K562 (cell line): Measurements from ENCODE around the gene INPP4B. TPM values are rescaled to one million over a fixed set of nuclear protein-coding genes. Genes with fewer than 3 reads are reported as not detected.

Source experiments
- ATAC-seq: fragments of 200-7000 bp; cut with Tn5 transposase; 3 replicates; pipeline ENCODE4 v1.9.1; 2020; ENCODE audit warnings: moderate library complexity
- BruUV-seq: library from RNA; stranded (reverse); fragments of 400-500 nt; replicated peaks from 2 replicates; lab custom pipeline; 2021; lab: Mats Ljungman, UMichigan
- CTCF ChIA-PET: fragments of 300-600 bp; formaldehyde crosslinking; extraction: SDS; loops from one replicate; lab custom pipeline; 2021; ENCODE audit warnings: low intra/inter-chr PET ratio; lab: Yijun Ruan, JAX
- POLR2A ChIA-PET: fragments of 300-600, 350-650 bp; sonication (Branson Sonifier 250); formaldehyde crosslinking; extraction: SDS; loops from one replicate; lab custom pipeline; 2021; ENCODE audit warnings: antibody characterized with exemption, inconsistent platforms; lab: Yijun Ruan, JAX
- DNase-seq, 4 experiments: peaks; one replicate each; pipeline versions ENCODE4 v3.0.0 to v3.0.0-alpha.2; 2011 to 2018; ENCODE audit warnings: low spot score in 3 of 4, mixed read lengths in 3 of 4; ENCODE audit errors: extremely low read depth in 1 of 4
- FAIRE-seq: peaks from 2 replicates; lab custom pipeline; 2011; peaks lifted over from hg19 to GRCh38; lab: Jason Lieb, UNC
- H2AFZ ChIP-seq: 2 replicates; pipeline ENCODE4 v1.6.0; 2011; ENCODE audit warnings: low read depth, low read length, control low read depth, inconsistent platforms
- H3K27ac ChIP-seq: fragments of 200-600 bp; 3 replicates; pipeline ENCODE4 v1.8.0; 2011; ENCODE audit warnings: low read depth, mild to moderate bottlenecking, control low read depth, inconsistent platforms, low read length, moderate library complexity, mixed read lengths; ENCODE audit errors: extremely low read depth
- H3K27me3 ChIP-seq, 2 experiments: fragments of 300-600 bp in 1 of 2; 2 replicates in 1 of 2; 3 replicates in 1 of 2; pipeline versions ENCODE4 v1.6.0 to v1.8.0; 2011; ENCODE audit warnings: inconsistent platforms in 2 of 2, low read length in 2 of 2, mild to moderate bottlenecking in 1 of 2, mixed read lengths in 1 of 2, moderate library complexity in 1 of 2; ENCODE audit not compliant: control insufficient read depth in 2 of 2, insufficient read depth in 2 of 2
- H3K36me3 ChIP-seq: fragments of 300-600 bp; 3 replicates; pipeline ENCODE4 v1.8.0; 2011; ENCODE audit warnings: mild to moderate bottlenecking, low read length, inconsistent platforms; ENCODE audit not compliant: control insufficient read depth, insufficient read depth
- H3K4me1 ChIP-seq, 2 experiments: fragments of 200-600 bp in 1 of 2; replicated peaks in 1 of 2; 2 replicates in 1 of 2; 3 replicates in 1 of 2; pipeline versions ENCODE4 v1.5.1 to v1.8.0; 2011; ENCODE audit warnings: inconsistent platforms in 2 of 2, low read length in 2 of 2, mild to moderate bottlenecking in 1 of 2, mixed read lengths in 1 of 2, moderate library complexity in 1 of 2; ENCODE audit not compliant: control insufficient read depth in 2 of 2, insufficient read depth in 2 of 2
- H3K4me2 ChIP-seq: 2 replicates; pipeline ENCODE4 v1.6.1; 2011; ENCODE audit warnings: low read length, control low read depth, inconsistent platforms, mixed read lengths; ENCODE audit not compliant: insufficient read depth
- H3K4me3 ChIP-seq: fragments of 200-600 bp; sonication (generic), shearing (Covaris generic); 2 replicates; pipeline ENCODE4 v1.5.1; 2016; ENCODE audit warnings: control low read depth, inconsistent platforms
- H3K79me2 ChIP-seq: fragments of 200-600 bp; 3 replicates; pipeline ENCODE4 v1.8.0; 2011; ENCODE audit warnings: low read length, inconsistent platforms; ENCODE audit not compliant: control insufficient read depth, insufficient read depth
- H3K9ac ChIP-seq, 2 experiments: 2 replicates each; pipeline versions ENCODE4 v1.6.0 to v1.6.1; 2011; ENCODE audit warnings: low read depth in 2 of 2, low read length in 2 of 2, control low read depth in 1 of 2, inconsistent platforms in 1 of 2, mild to moderate bottlenecking in 1 of 2, mixed read lengths in 1 of 2; ENCODE audit not compliant: insufficient read depth in 1 of 2
- H3K9me1 ChIP-seq: one replicate; pipeline ENCODE4 v1.6.0; 2011; ENCODE audit warnings: inconsistent platforms, mild to moderate bottlenecking, low read length, moderate library complexity; ENCODE audit not compliant: control insufficient read depth, insufficient read depth
- H3K9me3 ChIP-seq: replicated peaks from 2 replicates; pipeline ENCODE4 v1.5.1; 2011; ENCODE audit warnings: low read depth, low read length, inconsistent platforms; ENCODE audit not compliant: control insufficient read depth, insufficient read depth
- H4K20me1 ChIP-seq: replicated peaks from 2 replicates; pipeline ENCODE4 v1.6.1; 2011; ENCODE audit warnings: low read length, inconsistent platforms, mixed read lengths; ENCODE audit not compliant: control insufficient read depth, insufficient read depth
- KHSRP ChIP-seq: fragments of 450-650 bp; IDR thresholded peaks from 2 replicates; pipeline ENCODE4 v1.6.1; 2017
- MED1 ChIP-seq: sonication (generic); formaldehyde crosslinking; IDR thresholded peaks from 2 replicates; pipeline ENCODE4 v1.8.1; 2023; ENCODE audit warnings: missing genetic modification reagents, borderline replicate concordance
- YY1 ChIP-seq, 3 experiments: IDR thresholded peaks; 2 replicates each; pipeline ENCODE4 v1.6.1; 2011; ENCODE audit warnings: low read length in 2 of 3, mild to moderate bottlenecking in 2 of 3, moderate library complexity in 2 of 3, borderline replicate concordance in 1 of 3, control low read depth in 1 of 3, low read depth in 1 of 3; ENCODE audit not compliant: insufficient read depth in 3 of 3, insufficient replicate concordance in 2 of 3, control insufficient read depth in 1 of 3, insufficient read length in 1 of 3; ENCODE audit errors: extremely low read depth in 1 of 3
- ZNF146 ChIP-seq: IDR thresholded peaks from one replicate; pipeline ENCODE4 v1.6.1; 2018; ENCODE audit warnings: missing compliant biosample characterization; ENCODE audit not compliant: unreplicated experiment
- WGBS: fragments of 100-300 bp; shearing (Covaris generic); methylation state at CpG from one replicate; pipeline ENCODE4 v1.1.6; 2016; ENCODE audit warnings: low coverage, mixed read lengths; ENCODE audit not compliant: insufficient coverage; ENCODE audit errors: missing lambda C conversion rate; 5-methylcytosine and 5-hydroxymethylcytosine counted together
- in situ Hi-C: fragments of 300-500 bp; cut with MboI; formaldehyde crosslinking; loops from 4 replicates; pipeline ENCODE4 v1.15.0; 2018; ENCODE audit warnings: inconsistent platforms, mixed read lengths
- intact Hi-C: fragments of 100-400 bp; cut with micrococcal nuclease; formaldehyde crosslinking; loops from 2 replicates; pipeline ENCODE4 v1.14.2; 2022
- polyA plus RNA-seq, 8 experiments: library from polyadenylated mRNA; depleted of rRNA in 4 of 8; stranded (reverse) in 5 of 8; unstranded in 3 of 8; fragments of >200 nt; fragmentation: Nextera tagmentation in 2 of 8; fragmentation: Illumina TruSeq in 1 of 8; extraction: Ambion mirVana in 2 of 8; extraction: Trizol in 1 of 8; gene quantifications; 2 replicates each; pipeline versions ENCODE4 v1.2.1 to v1.2.3, GENCODE V29; 2011 to 2014; ENCODE audit warnings: inconsistent platforms in 1 of 8, missing spikeins in 1 of 8
- total RNA-seq, 7 experiments: library from RNA; depleted of rRNA in 6 of 7; stranded (reverse); fragments of >200 nt in 6 of 7; fragmentation: Illumina TruSeq in 2 of 7; extraction: Trizol in 2 of 7; gene quantifications; 2 replicates each; pipeline versions ENCODE4 v1.2.1 to v1.2.3, GENCODE V29; 2011 to 2021; ENCODE audit warnings: low replicate concordance in 1 of 7
- TF ChIP-seq, protein P1 (sequence below): fragments of 450-650 bp; IDR thresholded peaks from 2 replicates; pipeline ENCODE4 v1.6.1; 2016; ENCODE audit warnings: mild to moderate bottlenecking
- TF ChIP-seq, protein P2 (sequence below): fragments of 250-450 bp; sonication (Bioruptor Pico); IDR thresholded peaks from 2 replicates; pipeline ENCODE4 v1.8.0; 2021; ENCODE audit warnings: moderate library complexity, mild to moderate bottlenecking, inconsistent platforms
- TF ChIP-seq, protein P3 (sequence below): fragments of 200-400 bp; formaldehyde crosslinking; IDR thresholded peaks from 2 replicates; pipeline ENCODE4 v1.6.1; 2017; ENCODE audit warnings: mild to moderate bottlenecking, low read depth, low read length, moderate library complexity

Gene INPP4B
- total and polyA plus RNA-seq, 9 of the 15 experiments (the other 6 are each of a cell fraction or from before 2014, with no cell fraction given), result 0.04 to 0.11 TPM; not detected in 7

DNA sequence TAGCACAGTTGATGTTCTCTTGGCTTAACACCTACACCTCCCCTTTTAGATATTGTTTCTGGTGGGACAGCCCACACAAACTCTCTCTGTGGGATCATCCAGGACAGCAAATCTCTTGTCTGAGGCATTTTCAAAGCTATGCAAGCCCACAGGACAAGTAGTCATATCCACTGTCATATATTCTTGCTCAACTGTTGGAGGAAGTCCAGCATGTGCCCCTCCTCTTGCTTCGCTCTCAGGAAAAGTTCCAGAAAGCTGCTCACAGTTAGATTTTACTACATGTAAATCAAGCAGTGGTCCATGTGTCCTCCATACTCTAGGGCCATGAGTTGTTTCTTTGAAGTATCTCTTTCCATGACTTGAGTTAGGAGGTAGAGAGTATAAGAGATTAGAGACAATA lies 260.7 kb downstream of the INPP4B start:
- no peak for ATAC-seq
- POLR2A ChIA-PET, result no interaction called here
- 0% methylated on average over 1 of the region's 1 CpG for WGBS
- no peak overlapping the region for H3K4me3 ChIP-seq
- TF ChIP-seq, protein P1, sequence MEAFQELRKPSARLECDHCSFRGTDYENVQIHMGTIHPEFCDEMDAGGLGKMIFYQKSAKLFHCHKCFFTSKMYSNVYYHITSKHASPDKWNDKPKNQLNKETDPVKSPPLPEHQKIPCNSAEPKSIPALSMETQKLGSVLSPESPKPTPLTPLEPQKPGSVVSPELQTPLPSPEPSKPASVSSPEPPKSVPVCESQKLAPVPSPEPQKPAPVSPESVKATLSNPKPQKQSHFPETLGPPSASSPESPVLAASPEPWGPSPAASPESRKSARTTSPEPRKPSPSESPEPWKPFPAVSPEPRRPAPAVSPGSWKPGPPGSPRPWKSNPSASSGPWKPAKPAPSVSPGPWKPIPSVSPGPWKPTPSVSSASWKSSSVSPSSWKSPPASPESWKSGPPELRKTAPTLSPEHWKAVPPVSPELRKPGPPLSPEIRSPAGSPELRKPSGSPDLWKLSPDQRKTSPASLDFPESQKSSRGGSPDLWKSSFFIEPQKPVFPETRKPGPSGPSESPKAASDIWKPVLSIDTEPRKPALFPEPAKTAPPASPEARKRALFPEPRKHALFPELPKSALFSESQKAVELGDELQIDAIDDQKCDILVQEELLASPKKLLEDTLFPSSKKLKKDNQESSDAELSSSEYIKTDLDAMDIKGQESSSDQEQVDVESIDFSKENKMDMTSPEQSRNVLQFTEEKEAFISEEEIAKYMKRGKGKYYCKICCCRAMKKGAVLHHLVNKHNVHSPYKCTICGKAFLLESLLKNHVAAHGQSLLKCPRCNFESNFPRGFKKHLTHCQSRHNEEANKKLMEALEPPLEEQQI, result no peak
- TF ChIP-seq, all 486 proteins: peak for 0
- no peak overlapping the region for H3K9ac ChIP-seq
- FAIRE-seq (no peak), DNase-seq (no peak)
- H3K27me3 ChIP-seq, result no peaks in the 10 kb centered on the region
- in situ Hi-C loops (no loop called here), intact Hi-C loops (no loop called here)
- no peaks in the 10 kb centered on the region for H3K9me1 ChIP-seq
- H4K20me1 ChIP-seq, result no peaks in the 10 kb centered on the region
- H3K9me3 ChIP-seq, result no peaks in the 10 kb centered on the region; the same call in 1 of the 2 replicates
- no peak overlapping the region for H3K4me2 ChIP-seq
- no TSS peak for BruUV-seq
- H3K27ac ChIP-seq, result no peak overlapping the region
- no peaks in the 10 kb centered on the region for H3K79me2 ChIP-seq
- no peaks in the 10 kb centered on the region for H3K4me1 ChIP-seq
- CTCF ChIA-PET, result no interaction called here
- no peaks in the 10 kb centered on the region for H3K36me3 ChIP-seq
- no peak overlapping the region for H2AFZ ChIP-seq

DNA sequence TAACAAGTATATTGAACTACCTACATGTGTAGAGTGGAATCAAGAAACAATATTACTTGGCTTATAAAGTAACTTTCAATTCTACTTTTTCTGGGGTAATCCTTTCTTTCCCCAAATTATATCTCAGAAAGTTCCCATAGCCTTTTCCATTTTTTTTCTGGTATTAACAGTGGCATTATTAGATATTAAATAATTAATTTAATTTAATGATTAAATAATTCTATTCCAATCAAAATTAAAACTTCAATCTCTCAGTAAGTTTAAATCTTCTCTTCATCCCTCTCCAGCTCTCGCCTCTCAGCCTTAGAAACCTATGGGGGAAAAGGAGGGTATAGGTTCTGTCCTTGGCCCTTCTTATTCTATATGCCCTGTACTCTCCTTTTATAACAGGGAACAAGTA lies 262.4 kb downstream of the INPP4B start:
- H3K27me3 ChIP-seq, result no peaks in the 10 kb centered on the region
- intact Hi-C loops, result no loop called here

More for the DNA sequence above, 262.4 kb downstream of the INPP4B start:
- in situ Hi-C loops, result no loop called here
- H3K9ac ChIP-seq, result no peak overlapping the region
- H2AFZ ChIP-seq, result no peak overlapping the region
- TF ChIP-seq ZNF146 (CRISPR knock-in tag) (no peak), MED1 (CRISPR knock-in tag) (no peak), KHSRP (no peak), YY1 (IDR thresholded peaks at IDR 0.05; ENCODE audit: borderline replicate concordance in 1 of 3, control insufficient read depth in 1 of 3, extremely low read depth in 1 of 3, insufficient read depth in 3 of 3, insufficient read length in 1 of 3, insufficient replicate concordance in 2 of 3, low read depth in 1 of 3, low read length in 2 of 3) (no peak)
- TF ChIP-seq, protein P2, sequence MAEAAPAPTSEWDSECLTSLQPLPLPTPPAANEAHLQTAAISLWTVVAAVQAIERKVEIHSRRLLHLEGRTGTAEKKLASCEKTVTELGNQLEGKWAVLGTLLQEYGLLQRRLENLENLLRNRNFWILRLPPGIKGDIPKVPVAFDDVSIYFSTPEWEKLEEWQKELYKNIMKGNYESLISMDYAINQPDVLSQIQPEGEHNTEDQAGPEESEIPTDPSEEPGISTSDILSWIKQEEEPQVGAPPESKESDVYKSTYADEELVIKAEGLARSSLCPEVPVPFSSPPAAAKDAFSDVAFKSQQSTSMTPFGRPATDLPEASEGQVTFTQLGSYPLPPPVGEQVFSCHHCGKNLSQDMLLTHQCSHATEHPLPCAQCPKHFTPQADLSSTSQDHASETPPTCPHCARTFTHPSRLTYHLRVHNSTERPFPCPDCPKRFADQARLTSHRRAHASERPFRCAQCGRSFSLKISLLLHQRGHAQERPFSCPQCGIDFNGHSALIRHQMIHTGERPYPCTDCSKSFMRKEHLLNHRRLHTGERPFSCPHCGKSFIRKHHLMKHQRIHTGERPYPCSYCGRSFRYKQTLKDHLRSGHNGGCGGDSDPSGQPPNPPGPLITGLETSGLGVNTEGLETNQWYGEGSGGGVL (CRISPR knock-in tag), result no peak
- TF ChIP-seq, protein P3, sequence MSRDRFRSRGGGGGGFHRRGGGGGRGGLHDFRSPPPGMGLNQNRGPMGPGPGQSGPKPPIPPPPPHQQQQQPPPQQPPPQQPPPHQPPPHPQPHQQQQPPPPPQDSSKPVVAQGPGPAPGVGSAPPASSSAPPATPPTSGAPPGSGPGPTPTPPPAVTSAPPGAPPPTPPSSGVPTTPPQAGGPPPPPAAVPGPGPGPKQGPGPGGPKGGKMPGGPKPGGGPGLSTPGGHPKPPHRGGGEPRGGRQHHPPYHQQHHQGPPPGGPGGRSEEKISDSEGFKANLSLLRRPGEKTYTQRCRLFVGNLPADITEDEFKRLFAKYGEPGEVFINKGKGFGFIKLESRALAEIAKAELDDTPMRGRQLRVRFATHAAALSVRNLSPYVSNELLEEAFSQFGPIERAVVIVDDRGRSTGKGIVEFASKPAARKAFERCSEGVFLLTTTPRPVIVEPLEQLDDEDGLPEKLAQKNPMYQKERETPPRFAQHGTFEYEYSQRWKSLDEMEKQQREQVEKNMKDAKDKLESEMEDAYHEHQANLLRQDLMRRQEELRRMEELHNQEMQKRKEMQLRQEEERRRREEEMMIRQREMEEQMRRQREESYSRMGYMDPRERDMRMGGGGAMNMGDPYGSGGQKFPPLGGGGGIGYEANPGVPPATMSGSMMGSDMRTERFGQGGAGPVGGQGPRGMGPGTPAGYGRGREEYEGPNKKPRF, result no peak
- H4K20me1 ChIP-seq, result no peaks in the 10 kb centered on the region
- H3K4me1 ChIP-seq, result no peaks in the 10 kb centered on the region
- DNase-seq, result no peak
- ChIA-PET POLR2A (no interaction called here), CTCF (no interaction called here)
- FAIRE-seq, result no peak
- ATAC-seq, result no peak
- BruUV-seq, result no TSS peak
- no peak overlapping the region for H3K27ac ChIP-seq
- H3K4me3 ChIP-seq, result no peak overlapping the region
- H3K9me1 ChIP-seq, result no peaks in the 10 kb centered on the region
- no peaks in the 10 kb centered on the region for H3K79me2 ChIP-seq
- H3K4me2 ChIP-seq, result no peak overlapping the region
- no peaks in the 10 kb centered on the region; the same call in 1 of the 2 replicates for H3K9me3 ChIP-seq
- no peaks in the 10 kb centered on the region for H3K36me3 ChIP-seq
- 0% methylated on average over 1 of the region's 1 CpG for WGBS
